GM18511 (cell line): ENCODE measurements around the gene FSTL1.

ENCODE experiments used
- ATAC-seq: cut with Tn5 transposase; IDR thresholded peaks from one replicate; pipeline ENCODE4 v1.9.1; 2021; ENCODE audit warnings: mild to moderate bottlenecking, moderate library complexity; ENCODE audit not compliant: unreplicated experiment

The FSTL1 gene, protein sequence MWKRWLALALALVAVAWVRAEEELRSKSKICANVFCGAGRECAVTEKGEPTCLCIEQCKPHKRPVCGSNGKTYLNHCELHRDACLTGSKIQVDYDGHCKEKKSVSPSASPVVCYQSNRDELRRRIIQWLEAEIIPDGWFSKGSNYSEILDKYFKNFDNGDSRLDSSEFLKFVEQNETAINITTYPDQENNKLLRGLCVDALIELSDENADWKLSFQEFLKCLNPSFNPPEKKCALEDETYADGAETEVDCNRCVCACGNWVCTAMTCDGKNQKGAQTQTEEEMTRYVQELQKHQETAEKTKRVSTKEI

DNA sequence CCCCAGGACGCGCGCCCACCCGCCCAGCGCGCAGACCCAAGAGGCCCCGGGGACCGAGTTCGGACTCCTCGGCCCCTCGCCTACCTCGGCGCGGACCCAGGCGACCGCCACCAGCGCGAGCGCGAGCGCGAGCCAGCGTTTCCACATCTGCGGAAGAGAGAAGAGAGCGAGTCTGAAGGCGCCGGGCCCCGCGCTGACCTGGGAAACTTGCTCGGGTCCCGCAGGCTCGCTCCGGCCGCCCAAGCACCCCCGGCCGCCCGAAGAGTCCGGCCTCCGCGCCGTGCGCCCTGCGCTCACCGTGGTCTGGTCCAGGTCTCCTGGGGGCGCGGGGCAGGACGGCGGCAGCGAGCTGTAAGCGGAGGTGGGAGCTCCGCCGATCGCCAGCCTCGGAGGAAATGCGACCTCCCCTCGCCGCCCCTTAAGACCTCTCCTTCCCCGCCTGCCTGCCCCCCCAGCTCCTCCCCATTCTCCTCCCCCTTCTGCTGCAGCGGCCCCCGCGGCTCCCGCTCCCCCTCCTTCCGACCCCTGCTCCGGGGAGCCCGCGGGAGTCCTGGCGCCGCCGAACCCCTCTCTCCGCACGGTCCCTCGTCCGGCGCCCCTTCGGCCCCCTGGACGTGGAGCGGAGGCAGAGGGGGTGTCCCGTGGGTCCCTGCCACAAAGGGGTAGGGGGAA is at the start of gene FSTL1:
Gene FSTL1, minus strand, starts transcription at position 393 of the 672 bp plus-strand sequence. Its CDS starts 246 bp downstream, at position 147.
- ATAC-seq, result peak; percentile 48

DNA sequence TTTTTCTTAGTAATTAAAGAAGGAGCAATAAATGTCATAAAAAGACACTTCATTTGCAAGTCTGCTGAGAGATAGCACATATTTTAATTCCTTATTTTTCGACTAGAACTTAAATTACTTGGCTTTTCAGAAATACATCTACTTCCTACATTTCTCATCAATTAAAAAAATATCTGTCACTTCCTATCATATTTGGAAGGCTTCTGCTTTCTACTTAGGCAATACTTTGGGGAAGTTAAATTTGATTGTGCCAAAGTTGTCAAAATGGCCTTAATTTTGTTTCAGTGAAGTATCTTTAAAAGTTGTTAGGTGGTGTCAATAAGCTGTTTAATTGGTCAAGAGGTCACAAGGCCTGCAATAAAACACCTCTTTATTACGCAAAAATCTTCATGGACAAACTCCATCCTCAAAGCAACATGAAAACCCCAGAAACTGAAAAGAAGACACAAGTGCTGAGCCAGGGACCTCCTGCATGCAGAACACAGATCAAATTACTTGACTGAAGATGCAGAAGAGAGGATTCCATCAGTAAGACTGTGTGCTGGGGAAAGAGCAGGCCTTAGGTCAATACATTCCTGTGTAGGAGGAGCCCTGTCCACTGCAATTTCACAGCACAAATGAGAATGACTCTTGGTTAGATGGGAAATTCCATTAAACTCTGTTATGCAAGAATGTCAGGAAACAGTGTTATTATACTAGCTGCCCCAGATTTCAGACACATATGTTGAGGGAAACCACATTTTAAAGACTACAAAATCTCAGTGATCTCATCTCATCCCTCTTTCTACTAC is 48.0 kb upstream of the FSTL1 start:
- ATAC-seq, result no peak

DNA sequence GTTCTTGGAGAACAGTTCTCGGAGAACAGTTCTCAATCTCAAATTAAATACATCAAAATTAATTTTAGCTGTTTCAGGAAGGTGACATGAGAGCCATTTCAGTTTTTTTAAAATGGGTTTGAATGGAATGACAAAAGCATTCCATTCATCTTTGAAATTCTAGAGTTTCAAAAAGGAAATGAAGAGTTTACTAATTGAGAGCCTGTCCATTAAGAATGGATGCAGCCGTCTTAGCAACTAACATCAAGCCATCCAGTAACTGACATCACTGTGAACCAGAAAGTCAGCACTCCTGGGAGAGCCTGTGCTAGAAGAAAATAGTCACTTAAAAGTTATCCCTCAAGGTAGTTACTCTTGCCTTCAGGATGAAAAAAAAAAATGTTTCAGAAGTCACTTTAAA is 47.0 kb upstream of the FSTL1 start:
- no peak for ATAC-seq

DNA sequence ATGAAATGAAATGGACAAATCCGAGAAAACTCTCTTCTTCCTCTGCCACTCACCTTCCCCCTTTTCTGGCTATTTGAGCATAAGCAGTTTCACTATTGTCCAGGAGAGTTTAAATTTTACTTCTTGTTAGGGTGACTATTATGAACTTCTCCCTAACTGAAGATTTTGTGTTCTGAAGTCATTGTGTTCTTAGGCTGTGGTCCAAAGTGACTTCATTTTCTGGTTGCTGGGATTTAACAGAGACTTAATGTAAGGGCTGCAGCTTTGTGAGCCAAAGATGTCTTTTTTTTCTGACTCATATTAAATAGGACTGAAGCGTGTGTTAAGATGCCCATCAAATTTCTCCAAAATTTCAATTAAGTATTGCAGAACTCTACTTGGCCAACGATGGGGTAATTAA is 46.5 kb upstream of the FSTL1 start:
- ATAC-seq, result no peak

DNA sequence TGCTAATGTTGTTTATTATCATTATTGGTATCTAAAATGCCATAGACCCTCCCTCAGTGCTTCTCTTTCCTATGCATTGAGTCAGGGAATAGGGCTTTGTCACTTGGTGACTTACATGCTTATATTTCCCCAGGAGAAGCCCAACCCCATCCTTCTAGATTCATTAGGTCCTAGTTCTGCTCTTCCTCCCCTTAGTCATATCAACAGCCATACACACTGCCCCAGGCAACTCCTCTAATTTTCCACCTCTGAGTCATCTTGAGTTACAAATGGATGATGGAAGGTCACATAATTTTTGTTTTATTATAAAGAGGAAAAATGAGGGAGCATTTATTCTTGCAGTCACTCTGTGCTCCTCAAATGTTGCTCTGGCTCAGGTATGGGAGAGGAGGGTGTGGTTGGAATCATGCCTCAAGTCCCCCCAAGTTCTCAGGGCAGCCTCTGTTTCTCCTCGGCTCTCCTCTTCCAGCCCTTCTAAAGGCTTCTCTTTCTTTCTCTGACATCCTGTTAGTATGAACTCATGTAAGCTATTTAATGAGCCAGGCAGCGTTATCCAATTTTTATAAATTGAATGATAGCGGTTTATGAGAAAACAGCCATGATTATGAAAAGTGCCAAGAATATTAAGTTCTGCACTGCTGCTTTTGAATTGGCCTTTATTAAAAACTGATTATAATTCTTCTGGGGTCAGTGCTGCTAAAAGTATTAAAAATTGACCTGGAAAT is 45.6 kb upstream of the FSTL1 start:
- ATAC-seq, result no peak

DNA sequence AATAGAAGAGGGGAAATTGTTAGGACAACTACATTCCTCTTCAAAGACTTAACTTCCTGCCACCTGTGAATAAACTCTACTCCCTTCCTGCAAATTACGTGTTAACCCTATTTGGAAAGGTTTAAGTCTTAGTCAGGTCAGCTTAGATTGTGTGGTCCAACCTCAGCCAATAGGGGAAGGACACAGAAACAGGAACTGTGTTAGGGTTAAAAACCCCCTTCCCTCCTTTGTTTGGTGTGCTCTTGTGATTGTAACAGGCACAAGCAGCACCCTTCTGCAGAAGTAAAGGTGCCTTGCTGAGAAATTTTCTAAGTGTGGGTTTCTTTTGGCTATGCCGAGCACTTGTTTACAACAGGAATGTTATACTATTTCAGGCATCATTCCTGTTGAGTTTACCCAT is 45.0 kb upstream of the FSTL1 start:
- no peak for ATAC-seq

DNA sequence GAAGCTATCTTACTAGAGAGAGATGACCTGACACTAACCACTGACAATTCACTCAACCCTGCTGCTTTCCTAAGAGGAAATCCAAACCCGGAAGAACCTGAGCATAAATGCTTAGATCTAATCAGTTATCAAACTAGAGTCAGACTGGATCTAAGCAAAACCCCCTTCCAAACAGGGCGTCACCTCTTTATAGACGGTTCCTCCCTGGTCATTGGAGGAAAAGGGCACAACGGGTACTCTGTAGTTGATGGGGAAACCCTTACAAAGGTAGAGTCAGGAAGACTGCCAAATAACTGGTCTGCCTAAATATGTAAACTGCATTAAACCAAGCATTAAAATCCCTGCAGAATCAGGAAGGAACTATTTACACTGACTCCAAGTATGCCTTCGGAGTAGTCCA is 41.3 kb upstream of the FSTL1 start:
- no peak for ATAC-seq

DNA sequence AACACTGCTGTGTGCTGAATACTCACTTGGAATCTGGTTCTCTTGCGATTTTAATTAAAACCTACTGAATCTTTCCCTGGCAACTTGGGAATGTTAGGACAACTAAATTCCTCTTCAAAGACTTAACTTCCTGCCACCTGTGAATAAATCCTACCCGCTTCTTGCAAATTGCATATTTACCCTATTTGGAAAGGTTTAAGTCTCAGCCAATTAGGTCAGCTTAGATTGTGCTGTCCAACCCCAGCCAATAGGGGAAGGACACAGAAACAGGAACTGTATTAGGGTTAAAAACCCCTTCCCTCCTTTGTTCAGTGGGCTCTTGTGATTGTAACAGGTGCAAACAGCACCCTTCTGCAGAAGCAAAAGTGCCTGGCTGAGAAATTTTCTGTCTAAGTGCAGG is 38.6 kb upstream of the FSTL1 start:
- ATAC-seq, result no peak

DNA sequence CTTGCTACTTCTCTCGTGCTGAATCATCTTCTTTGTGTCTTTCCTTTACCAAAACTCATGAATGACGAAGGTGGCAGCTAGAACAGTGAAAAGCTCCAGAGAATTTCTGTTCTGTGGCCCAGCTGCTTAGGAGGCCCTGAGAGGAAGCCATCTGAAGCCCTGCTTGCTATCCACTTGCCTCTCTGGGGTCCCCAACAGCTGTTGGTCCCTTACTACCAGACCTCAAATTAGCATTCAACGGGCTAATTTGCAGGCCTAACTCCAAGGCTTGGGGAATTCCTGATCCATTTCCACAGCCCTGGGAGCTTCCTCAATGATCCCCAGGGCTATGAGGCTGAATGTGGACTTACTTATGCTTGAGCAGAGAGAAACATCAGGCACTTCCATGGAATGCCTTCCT is 37.5 kb upstream of the FSTL1 start:
- ATAC-seq, result no peak

DNA sequence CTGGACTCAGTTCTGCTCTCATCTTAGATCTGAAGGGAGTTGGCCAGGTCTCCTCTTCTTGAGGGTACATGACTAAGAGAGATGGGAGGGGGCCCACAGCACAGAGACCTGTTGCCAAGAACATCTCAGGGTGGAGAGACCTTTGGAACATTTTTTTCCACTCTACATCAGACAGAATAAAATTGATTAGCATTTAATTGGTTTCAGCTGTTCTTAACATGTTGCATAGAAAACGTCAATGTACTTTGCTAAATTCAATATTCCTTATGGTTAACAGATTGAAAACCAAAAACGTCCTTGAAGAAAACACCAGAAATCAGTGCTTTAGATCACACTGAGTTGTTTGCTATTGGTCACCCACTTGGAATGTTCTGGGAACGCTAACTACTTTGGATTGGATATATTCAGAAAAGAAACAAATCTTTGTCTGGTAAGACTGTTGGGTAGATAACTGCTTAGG is 36.4 kb upstream of the FSTL1 start:
- ATAC-seq, result no peak

DNA sequence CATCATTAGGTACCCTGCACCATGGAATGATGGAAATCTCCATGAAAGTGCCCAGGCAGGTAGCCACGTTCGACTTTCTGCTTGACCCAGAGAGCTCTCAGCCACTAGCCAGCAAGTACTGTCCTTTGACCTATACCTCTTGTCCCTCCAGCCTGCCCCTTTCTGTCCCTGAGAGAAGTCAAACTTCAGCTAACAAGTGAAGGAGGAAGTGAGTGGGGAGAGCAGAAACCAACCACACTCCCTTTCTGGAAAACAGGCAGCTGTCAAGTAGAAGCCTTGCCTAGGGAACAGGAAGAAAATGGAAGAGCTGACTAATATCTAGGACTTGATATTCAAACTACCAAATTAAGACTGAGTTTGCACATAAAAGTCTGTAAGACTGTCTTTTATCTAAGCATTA is 30.3 kb upstream of the FSTL1 start:
- ATAC-seq, result no peak

DNA sequence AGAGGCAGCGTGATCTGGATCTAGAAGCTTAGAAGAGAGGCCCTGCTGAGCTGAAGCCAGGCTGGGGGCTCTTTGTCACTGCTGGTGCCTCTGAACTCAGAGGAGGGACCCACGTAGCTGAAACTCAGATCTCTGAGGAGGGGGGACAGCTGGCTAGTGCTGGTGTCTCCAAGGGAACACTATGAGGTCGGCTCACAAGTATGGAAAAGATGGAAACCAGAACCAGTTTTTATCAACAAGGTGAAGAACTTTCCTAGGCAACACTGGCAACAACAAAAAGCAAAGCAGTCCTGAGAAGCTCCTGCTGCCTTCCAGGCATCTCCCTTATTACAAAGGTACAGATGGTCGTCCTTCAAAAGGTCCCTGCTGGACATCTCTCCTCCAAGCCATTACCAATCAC is 27.0 kb upstream of the FSTL1 start:
- no peak for ATAC-seq

DNA sequence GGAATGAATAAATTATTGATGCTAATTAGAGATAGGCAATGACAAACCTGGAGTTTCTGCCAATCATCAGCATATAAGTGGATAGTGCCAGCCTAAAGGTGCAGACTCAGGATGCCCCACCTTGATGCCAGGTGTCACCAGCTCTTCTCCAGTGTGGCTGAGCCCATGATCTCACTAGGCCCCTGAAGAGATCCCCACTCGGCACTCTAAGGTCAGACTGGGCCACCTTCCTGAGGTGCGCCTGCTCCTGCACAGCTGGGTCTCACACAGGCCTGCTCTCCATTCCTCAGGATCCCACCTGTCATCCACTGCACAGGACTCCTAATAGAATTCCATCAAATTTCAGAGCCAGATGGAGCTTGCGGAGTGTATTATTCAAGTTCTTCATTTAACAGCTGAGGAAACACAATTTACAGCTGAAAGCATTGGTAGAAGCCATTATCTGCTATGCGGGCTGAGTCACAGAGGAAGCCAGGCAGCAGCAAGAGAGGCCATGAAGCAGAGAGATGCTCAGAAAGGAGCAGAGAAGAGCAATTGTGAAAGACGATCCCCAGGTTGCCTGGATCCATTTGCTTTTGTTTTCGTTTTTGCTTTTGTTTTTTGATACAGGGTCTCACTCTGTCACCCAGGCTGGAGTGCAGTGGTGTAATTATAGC is 25.1 kb upstream of the FSTL1 start:
- no peak for ATAC-seq

DNA sequence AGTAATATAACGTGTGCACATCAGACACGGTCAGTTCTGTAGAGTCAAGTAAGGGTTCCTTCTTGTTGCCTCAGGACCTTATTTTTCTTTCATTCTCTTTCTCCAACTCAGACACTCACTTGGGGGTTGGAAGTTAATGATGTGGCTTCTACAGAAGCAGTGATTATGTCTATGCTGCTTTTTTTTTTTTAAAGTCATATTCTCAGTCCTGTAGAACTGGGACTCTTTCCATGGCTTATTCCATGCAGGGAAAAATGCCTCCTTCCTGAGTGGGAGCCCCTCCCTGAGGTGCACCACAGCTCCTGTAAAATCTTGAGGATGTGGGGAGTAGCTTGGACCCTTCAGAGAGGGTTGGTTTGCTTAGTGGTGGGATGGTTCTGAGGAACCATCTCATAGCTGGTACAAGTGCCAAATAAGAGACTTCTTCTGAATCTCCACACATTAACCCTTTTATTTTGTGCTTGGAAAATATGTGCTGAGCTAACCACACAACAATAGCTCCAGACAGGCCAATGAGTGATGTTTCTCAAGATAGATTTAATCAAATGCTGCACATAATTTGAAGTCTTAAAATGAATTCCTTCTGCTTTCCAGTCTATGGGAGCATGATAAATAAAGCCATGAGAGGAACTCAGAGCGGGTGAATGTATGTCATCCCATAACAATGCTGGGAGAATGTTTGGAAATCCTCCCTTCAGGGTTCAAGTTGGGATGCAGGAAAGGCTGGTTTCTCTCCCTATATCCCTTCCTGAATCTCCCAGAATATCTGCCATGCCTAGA is 23.3 kb upstream of the FSTL1 start:
- ATAC-seq, result no peak

DNA sequence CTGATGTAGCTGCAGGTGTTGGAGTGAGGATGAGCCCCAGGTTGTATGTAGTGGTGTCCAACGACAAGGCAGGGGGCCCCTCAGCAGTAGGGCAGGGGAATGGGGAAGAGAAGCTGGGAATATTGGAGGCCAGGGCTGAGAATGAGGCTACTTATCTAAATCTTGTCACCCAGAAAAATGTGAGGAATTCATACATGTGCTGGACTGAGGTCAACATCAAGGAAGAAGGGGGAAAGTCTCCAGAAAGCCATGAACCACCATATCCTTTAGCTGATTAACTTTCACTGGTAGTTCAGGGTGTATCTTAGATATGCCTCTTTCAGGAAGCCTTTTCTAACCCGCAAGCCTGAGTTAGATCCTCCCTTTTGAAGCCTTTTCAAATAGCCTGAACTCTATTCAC is 22.6 kb upstream of the FSTL1 start:
- ATAC-seq, result no peak

DNA sequence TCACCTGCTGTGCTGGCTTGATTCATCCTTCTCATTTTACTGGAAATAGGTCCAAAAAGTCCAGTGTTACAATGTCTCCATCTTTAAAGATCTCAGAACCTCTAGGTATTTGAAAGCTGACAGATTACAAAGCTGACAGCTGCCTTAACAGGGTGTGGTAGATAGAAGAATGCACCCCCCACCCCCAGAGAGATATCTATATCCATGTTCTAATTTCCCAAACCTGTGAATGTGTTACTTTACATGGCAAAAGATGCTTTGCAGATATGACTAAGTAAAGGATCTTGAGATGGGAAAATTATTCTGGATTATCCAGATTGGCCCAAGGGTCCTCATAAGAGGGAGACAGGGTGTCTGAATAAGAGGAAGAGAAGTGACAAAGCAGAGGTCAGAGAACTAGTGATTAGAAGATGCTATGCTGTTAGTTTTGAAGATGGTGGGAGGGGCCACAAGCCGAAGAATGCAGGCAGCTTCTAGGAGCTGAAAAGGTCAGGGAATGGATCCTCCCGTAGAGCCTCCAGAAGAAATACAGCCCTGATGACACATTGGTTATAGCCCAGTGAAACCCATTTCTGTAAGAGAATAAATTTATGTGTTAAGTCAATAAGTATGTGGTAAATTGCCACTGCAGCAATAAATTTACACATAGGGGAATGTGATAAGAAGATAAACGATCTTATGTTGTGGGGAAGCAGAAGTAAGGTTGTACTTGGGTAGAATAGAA is 21.5 kb upstream of the FSTL1 start:
- ATAC-seq, result no peak

DNA sequence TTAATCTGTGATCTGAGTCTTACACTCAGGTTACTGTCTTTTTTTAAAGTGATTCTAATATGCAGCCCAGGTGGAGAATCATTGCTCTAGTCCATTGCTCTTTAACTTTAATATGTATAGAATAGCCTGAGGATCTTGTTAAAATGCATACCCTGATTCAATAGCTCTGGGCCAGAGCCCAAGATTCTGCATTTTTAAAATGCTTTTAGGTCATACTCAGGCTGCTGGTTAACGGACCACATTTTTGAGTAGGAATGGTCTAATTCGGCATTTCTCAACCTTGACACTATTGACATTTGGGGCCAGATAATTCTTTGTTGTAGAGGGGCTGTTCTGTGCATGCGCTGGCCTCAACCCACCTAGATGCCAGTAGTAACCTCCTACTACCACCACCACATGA is 20.9 kb upstream of the FSTL1 start:
- ATAC-seq, result no peak

DNA sequence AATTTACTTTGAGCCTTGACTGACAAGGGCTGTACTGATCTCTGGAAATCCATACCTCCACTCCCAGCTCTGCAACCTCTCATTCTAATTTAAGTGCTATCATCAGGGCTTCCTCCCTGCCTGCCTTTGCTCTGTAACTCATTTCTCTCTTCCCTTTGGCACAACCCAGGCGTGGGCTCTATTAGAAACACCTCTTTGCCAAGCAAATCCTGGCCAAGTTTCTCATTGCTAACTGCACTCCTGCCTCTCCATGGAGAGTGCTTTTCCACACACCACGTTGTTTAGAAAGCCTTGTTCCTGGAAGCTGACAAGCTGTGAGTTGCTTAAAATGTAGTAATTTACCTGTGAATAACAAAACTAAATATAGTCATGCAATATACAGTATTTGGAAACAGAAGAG is 20.1 kb upstream of the FSTL1 start:
- ATAC-seq, result no peak

DNA sequence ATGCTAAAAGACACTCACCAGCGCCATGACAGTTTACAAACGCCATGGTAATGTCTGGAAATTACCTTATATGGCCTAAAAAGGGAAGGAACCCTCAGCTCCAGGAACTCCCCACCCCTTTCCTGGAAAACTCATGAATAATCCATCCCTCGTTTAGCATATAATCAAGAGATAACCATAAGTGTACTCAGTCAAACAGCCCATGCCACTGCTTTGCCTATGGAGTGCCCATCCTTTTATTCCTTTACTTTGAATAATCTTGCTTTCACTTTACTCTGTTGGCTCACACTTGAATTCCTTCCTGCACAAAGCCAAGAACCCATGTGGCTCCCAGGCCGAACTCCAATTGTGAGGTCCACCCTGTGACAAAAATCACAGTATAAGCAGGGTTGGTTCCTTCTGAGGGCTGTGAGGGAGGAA is 19.1 kb upstream of the FSTL1 start:
- no peak for ATAC-seq
